GM12878 (cell line): ENCODE measurements around the gene TMEM250. TPM values are rescaled to one million over a fixed set of nuclear protein-coding genes. Genes with fewer than 3 reads are reported as not detected.

ENCODE experiments used
- ATAC-seq: fragments of 200-7000 bp; cut with Tn5 transposase; 3 replicates; pipeline ENCODE4 v1.9.1; 2020; ENCODE audit warnings: mild to moderate bottlenecking, moderate library complexity
- BruUV-seq: library from RNA; stranded (reverse); fragments of 400-500 nt; replicated peaks from 2 replicates; lab custom pipeline; 2021; lab: Mats Ljungman, UMichigan
- CTCF ChIA-PET: fragments of 300-600 bp; sonication (Branson Sonifier 250); formaldehyde crosslinking; extraction: SDS; loops from one replicate; lab custom pipeline; 2021; ENCODE audit warnings: inconsistent platforms; lab: Yijun Ruan, JAX
- POLR2A ChIA-PET: fragments of 350-600 bp; formaldehyde crosslinking; extraction: SDS; loops from one replicate; lab custom pipeline; 2021; ENCODE audit warnings: inconsistent platforms; lab: Charles Lee
- RAD21 ChIA-PET: fragments of 300-600 bp; sonication (Branson Sonifier 250); formaldehyde crosslinking; loops from one replicate; lab custom pipeline; 2023; ENCODE audit warnings: antibody characterized with exemption; ENCODE audit not compliant: unreplicated experiment; lab: Charles Lee
- SMC1A ChIA-PET: fragments of 300-600 bp; sonication (Branson Sonifier 250); formaldehyde crosslinking; loops from one replicate; lab custom pipeline; 2023; ENCODE audit not compliant: unreplicated experiment, uncharacterized antibody; lab: Charles Lee
- DNase-seq: peaks from one replicate; pipeline ENCODE4 v3.0.0-alpha.2; 2011; ENCODE audit warnings: low read depth, low spot score
- FAIRE-seq: peaks from 3 replicates; lab custom pipeline; 2011; peaks lifted over from hg19 to GRCh38; lab: Jason Lieb, UNC
- H2AFZ ChIP-seq: 2 replicates; pipeline ENCODE4 v1.6.0; 2011; ENCODE audit warnings: low read depth, low read length, control low read depth; ENCODE audit not compliant: control insufficient read depth
- H3K27ac ChIP-seq: 2 replicates; pipeline ENCODE4 v1.5.1; 2011; ENCODE audit warnings: control low read depth; ENCODE audit not compliant: control insufficient read depth, insufficient read depth
- H3K27me3 ChIP-seq, 2 experiments: replicated peaks in 1 of 2; 2 replicates each; pipeline versions ENCODE4 v1.6.0 to v1.6.1; 2011; ENCODE audit warnings: low read length in 1 of 2; ENCODE audit not compliant: control insufficient read depth in 2 of 2, insufficient read depth in 2 of 2
- H3K36me3 ChIP-seq, 2 experiments: 2 replicates each; pipeline ENCODE4 v1.5.1; 2011; ENCODE audit warnings: low read length in 1 of 2; ENCODE audit not compliant: control insufficient read depth in 2 of 2, insufficient read depth in 2 of 2
- H3K4me1 ChIP-seq: 2 replicates; pipeline ENCODE4 v1.6.1; 2011; ENCODE audit warnings: mild to moderate bottlenecking, low read length, moderate library complexity, mixed read lengths; ENCODE audit not compliant: control insufficient read depth, insufficient read depth
- H3K4me2 ChIP-seq: 2 replicates; pipeline ENCODE4 v1.6.0; 2011; ENCODE audit warnings: control low read depth; ENCODE audit not compliant: control insufficient read depth, insufficient read depth
- H3K4me3 ChIP-seq: fragments of 200-600 bp; sonication (generic); 2 replicates; pipeline ENCODE4 v1.5.1; 2016
- H3K79me2 ChIP-seq: 2 replicates; pipeline ENCODE4 v1.6.0; 2011; ENCODE audit warnings: low read length; ENCODE audit not compliant: control insufficient read depth, insufficient read depth
- H3K9ac ChIP-seq: 2 replicates; pipeline ENCODE4 v1.8.0; 2011; ENCODE audit warnings: low read length, control low read depth, mixed read lengths; ENCODE audit not compliant: control insufficient read depth, insufficient read depth
- H3K9me3 ChIP-seq: replicated peaks from 3 replicates; pipeline ENCODE4 v1.5.1; 2011; ENCODE audit warnings: mild to moderate bottlenecking, low read length; ENCODE audit not compliant: control insufficient read depth, insufficient read depth
- H4K20me1 ChIP-seq: 2 replicates; pipeline ENCODE4 v1.6.0; 2011; ENCODE audit not compliant: control insufficient read depth, insufficient read depth
- CTCF ChIP-seq, 3 experiments: IDR thresholded peaks in 2 of 3; conservative IDR thresholded peaks in 1 of 3; 2 replicates each; pipeline ENCODE4 v1.5.1; 2011; ENCODE audit warnings: low read depth in 3 of 3, low read length in 3 of 3, mild to moderate bottlenecking in 3 of 3, control low read depth in 2 of 3, moderate library complexity in 2 of 3, inconsistent platforms in 1 of 3, mixed read lengths in 1 of 3; ENCODE audit not compliant: control insufficient read depth in 2 of 3, insufficient read depth in 1 of 3; ENCODE audit errors: extremely low read depth in 1 of 3
- EED ChIP-seq: sonication (generic); IDR thresholded peaks from 2 replicates; pipeline ENCODE4 v1.6.1; 2016; ENCODE audit warnings: antibody characterized with exemption, low read depth
- RAD21 ChIP-seq: IDR thresholded peaks from 2 replicates; pipeline ENCODE4 v1.6.1; 2011; ENCODE audit warnings: mild to moderate bottlenecking, low read depth, low read length, moderate library complexity; ENCODE audit not compliant: insufficient read depth
- SMC3 ChIP-seq: IDR thresholded peaks from 2 replicates; pipeline ENCODE4 v1.6.1; 2011; ENCODE audit warnings: low read length, improper control_type of control experiment, borderline replicate concordance
- YBX1 ChIP-seq: fragments of 450-650 bp; IDR thresholded peaks from 2 replicates; pipeline ENCODE4 v1.6.1; 2016; ENCODE audit warnings: antibody characterized with exemption
- WGBS: methylation state at CpG from one replicate; pipeline ENCODE4 v1.1.6; 2016; ENCODE audit warnings: low lambda C conversion rate; ENCODE audit not compliant: insufficient replicate concordance, insufficient coverage; ENCODE audit errors: missing lambda C conversion rate; 5-methylcytosine and 5-hydroxymethylcytosine counted together
- in situ Hi-C: fragments of 300-500 bp; cut with MboI; formaldehyde crosslinking; loops from 9 replicates; pipeline ENCODE4 v1.14.3; 2018; ENCODE audit warnings: mixed read lengths
- intact Hi-C: fragments of 100-400 bp; cut with micrococcal nuclease; formaldehyde crosslinking; loops from one replicate; pipeline ENCODE4 v1.14.2; 2022; ENCODE audit not compliant: unreplicated experiment
- polyA plus RNA-seq, 11 experiments: library from polyadenylated mRNA; depleted of rRNA in 4 of 11; unstranded in 6 of 11; stranded (reverse) in 5 of 11; fragments of >200 nt; fragmentation: Nextera tagmentation in 4 of 11; fragmentation: Illumina TruSeq in 1 of 11; extraction: Ambion mirVana in 4 of 11; extraction: Trizol in 1 of 11; gene quantifications; 1 replicate in 1 of 11; 2 replicates in 10 of 11; pipeline versions ENCODE4 v1.2.1 to v1.2.3, GENCODE V29; 2011 to 2016; ENCODE audit warnings: inconsistent platforms in 2 of 11, missing spikeins in 2 of 11, low read depth in 1 of 11
- total RNA-seq, 4 experiments: library from RNA; depleted of rRNA in 3 of 4; stranded (reverse); fragments of >200 nt in 3 of 4; fragmentation: Illumina TruSeq in 1 of 4; extraction: Trizol in 1 of 4; gene quantifications; 2 replicates each; pipeline versions ENCODE4 v1.2.1 to v1.2.3, GENCODE V29; 2013 to 2021

Gene TMEM250
- total and polyA plus RNA-seq, 10 of the 15 experiments (the other 5 are each of a cell fraction or from before 2014, with no cell fraction given), result 0.39 to 39.9 (median 8.5) TPM

DNA sequence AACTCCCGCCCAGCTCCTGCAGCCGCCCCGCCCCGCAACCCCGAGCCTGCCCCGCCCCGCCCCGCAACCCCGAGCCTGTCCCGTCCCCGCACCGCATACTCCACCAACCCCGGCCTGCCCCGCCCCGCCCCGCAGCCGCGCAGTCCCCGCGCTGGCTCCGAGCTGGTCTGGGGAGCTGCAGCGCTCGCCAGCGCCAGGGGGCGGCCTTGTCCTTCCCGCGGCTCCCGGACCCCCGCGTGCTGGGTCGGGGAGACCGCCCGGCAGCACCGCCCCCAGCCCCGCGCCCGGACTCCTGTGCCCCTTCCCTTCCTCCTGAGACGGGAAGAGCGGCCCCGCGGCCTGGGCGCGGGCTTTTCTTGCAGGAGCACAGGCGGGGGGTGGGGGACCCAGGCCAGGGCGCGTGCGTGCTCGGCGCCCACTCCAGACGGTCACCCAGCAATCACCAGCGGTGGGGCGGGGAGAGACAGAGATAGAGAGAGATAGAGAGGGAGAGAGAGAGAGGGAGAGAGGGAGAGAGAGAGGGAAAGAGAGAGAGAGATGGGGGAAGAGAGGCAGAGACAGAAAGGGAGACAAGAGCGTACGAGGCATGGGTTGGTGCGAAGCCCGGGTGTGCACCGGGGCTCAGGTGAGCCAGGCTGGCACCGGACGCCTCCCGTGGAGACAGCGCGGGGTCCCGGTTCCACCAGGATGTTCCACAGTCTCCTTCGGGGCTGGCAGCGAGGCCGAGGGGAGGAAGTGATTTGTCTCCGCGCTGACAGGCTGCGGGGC is 14.7 kb upstream of the TMEM250 start:
- FAIRE-seq, result no peak
- 35% methylated on average over 33 of the region's 69 CpGs for WGBS
- ATAC-seq, result peak; percentile 67
- Histone ChIP-seq H3K4me1 (no peaks in the 10 kb centered on the region), H3K36me3 (no peaks in the 10 kb centered on the region), H3K4me3 (no peak overlapping the region), H3K79me2 (no peaks in the 10 kb centered on the region), H3K4me2 (no peak overlapping the region), H2AFZ (no peak overlapping the region), H3K27me3 (peaks cover 0 to 4% of the 10 kb centered on the region in 2 experiments; a peak in 2 of 4 replicates), H3K9me3 (no peaks in the 10 kb centered on the region), H4K20me1 (no peaks in the 10 kb centered on the region), H3K9ac (no peak overlapping the region), H3K27ac (no peak overlapping the region)
- intact Hi-C loops, result no loop called here
- POLR2A ChIA-PET, result no interaction called here
- in situ Hi-C loops, result no loop called here
- TF ChIP-seq EED (no peak), SMC3 (peak; percentile 12; the same call in 1 of the 2 replicates), RAD21 (peak; percentile 26; the same call in 1 of the 2 replicates), YBX1 (no peak), CTCF (IDR thresholded peaks at IDR 0.05 in 2 of 3, conservative IDR thresholded peaks at IDR 0.05 in 1 of 3; ENCODE audit: control insufficient read depth in 2 of 3, extremely low read depth in 1 of 3, insufficient read depth in 1 of 3, low read depth in 3 of 3, low read length in 3 of 3) (peak in 2 of 3 experiments; percentile 20 to 27; a peak in 1 of 6 replicates)
- BruUV-seq, result no TSS peak
- DNase-seq, result no peak
- CTCF ChIA-PET, result no interaction called here
- RAD21 ChIA-PET, result no interaction called here
- SMC1A ChIA-PET, result no interaction called here
